Measurements from ENCODE around the gene THYN1.

The THYN1 gene

GRCh38 chr11:134246100-134246499 lies 7.1 kb downstream of the THYN1 start:
- FAIRE-seq (no peak), DNase-seq (ENCODE audit: insufficient read length, low spot score) (no peak)
- no peak for TF ChIP-seq CTCF (IDR thresholded peaks at IDR 0.05; ENCODE audit: insufficient read depth, missing control alignments)

DNA sequence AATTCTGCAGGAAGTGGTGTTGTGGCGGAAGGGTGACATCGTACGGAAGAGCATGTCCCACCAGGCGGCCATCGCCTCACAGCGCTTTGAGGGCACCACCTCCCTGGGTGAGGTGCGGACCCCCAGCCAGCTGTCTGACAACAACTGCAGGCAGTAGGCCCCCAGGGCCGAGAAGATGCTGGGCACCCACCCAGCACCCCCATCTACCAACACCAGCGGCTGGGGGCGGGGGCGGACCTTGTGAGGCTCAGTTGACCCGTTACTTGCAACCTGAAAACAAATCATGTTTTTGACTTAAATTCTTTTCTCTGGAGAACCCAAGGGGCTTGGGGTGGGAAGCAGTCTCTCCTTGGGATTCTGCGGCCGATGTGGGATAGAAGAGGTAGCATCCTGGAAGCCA lies 7.7 kb downstream of the THYN1 start:
- DNase-seq (ENCODE audit: insufficient read length, low spot score) = no peak
- no peak for TF ChIP-seq CTCF (IDR thresholded peaks at IDR 0.05; ENCODE audit: insufficient read depth, missing control alignments)
- FAIRE-seq = no peak

DNA sequence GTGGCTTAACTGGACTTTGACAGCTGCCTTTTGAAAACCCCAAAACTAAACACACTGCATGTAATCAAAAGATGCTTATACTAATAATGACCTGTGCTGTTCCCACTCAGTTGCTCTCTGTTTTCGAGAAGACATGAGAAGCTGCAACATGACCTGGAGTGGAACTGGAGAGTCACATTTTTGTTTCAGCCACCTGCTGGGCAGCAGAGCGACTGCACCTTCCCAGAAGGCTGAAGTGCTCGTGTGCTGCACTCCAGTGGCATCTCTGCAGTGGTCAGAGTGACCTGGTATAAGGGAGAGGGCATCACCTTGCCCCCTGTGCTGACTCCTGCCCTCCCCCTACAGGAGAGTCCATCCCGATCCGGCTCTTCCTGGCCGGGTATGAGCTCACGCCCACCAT lies 8.6 kb downstream of the THYN1 start:
- peak; percentile 21 for TF ChIP-seq CTCF (IDR thresholded peaks at IDR 0.05; ENCODE audit: insufficient read depth, missing control alignments)
- FAIRE-seq (no peak), DNase-seq (ENCODE audit: insufficient read length, low spot score) (no peak)

GRCh38 chr11:134243913-134244312 lies 9.2 kb downstream of the THYN1 start:
- FAIRE-seq (no peak), DNase-seq (ENCODE audit: insufficient read length, low spot score) (no peak)
- no peak for TF ChIP-seq CTCF (IDR thresholded peaks at IDR 0.05; ENCODE audit: insufficient read depth, missing control alignments)

- no peak for FAIRE-seq
- no peak for TF ChIP-seq CTCF (IDR thresholded peaks at IDR 0.05; ENCODE audit: insufficient read depth, missing control alignments)
- DNase-seq (ENCODE audit: insufficient read length, low spot score) = no peak
These were observed 10.8 kb downstream of the THYN1 start for GRCh38 chr11:134242376-134242775.

DNA sequence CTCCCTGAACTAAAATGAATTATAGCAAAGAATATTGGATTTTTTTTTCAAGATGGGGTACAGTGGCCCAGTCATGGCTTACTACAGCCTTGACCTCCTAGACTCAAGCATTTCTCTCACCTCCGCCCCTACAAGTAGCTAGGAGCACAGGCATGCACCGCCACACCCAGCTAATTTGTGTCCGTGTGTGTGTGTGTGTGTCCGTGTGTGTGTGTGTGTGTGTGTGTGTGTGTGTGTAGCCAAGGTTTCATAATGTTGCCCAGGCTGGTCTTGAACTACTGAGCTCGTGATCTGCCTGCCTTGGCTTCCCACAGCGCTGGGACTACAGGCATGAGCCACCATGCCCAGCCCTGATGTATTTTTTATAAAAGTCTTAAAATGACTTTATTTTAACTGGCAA lies 12.6 kb downstream of the THYN1 start:
- FAIRE-seq = no peak
- no peak for DNase-seq (ENCODE audit: insufficient read length, low spot score)
- TF ChIP-seq CTCF (IDR thresholded peaks at IDR 0.05; ENCODE audit: insufficient read depth, missing control alignments) = no peak

- FAIRE-seq = no peak
These were observed 14.2 kb downstream of the THYN1 start for GRCh38 chr11:134238956-134239355.

More at GRCh38 chr11:134238956-134239355, 14.2 kb downstream of the THYN1 start:
- no peak for TF ChIP-seq CTCF (IDR thresholded peaks at IDR 0.05; ENCODE audit: insufficient read depth, missing control alignments)
- DNase-seq (ENCODE audit: insufficient read length, low spot score) = no peak

All from D721Med (cell line).